Erythroblast (primary cell): Measurements from ENCODE around the gene ATRIP.

Source experiments
- DNase-seq, 2 experiments: peaks; one replicate each; lab custom pipeline; 2025; lab: John Stamatoyannopoulos, UW
- GATA1 ChIP-seq: IDR thresholded peaks from 2 replicates; pipeline ENCODE4 v1.6.1; 2011; ENCODE audit warnings: low read depth, mild to moderate bottlenecking, control low read depth, low read length, moderate library complexity
- POLR2A ChIP-seq: IDR thresholded peaks from 2 replicates; pipeline ENCODE4 v1.6.1; 2011; ENCODE audit warnings: mild to moderate bottlenecking, low read length

ATRIP gene

DNA sequence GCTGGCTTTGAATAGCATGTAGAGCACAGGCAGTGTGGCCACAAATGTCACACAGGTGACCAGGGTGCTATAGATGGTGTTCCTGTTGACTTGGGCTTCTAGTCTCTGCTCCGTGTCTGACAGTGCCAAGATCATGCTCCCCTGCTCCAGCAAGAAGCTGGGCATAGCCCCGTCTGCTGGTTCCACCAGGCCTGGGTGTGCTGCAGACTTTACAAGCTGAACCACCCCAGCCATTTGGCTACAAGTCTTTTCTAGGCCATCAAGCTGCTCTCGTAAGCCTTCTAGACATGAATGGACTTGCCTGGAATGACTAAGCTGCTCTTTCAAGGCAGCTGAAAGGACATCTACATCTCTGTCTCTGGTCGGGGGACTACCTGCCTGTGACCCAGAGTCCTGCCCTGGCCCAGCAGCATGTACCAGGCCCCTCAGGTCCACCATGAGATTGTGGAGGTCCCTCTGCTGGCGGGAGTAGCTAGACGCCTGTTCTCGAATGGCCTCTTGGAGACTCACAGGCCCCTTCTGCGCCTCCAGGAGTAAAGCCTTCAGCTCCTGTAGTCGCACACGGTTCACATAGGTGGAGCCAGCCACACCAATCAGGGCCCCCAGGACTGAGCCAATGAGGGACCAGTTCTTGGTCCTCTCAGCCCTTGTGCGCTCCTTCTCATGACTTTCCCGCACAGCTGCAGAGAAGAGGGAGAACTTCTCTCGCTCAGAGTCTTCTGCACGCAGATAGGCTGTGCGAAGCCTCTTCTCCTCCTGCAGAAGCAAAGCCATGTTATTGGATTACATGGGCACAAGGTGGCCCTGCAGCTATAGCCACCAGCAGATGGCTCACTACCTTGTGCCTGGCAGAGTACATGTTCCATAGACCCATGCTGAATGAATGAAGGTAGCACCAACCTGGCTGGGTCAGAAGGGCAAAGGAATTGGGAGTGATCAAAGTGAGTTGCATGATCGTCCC lies 13.8 kb upstream of the ATRIP start:
- no peak for TF ChIP-seq GATA1
- no peak for TF ChIP-seq POLR2A
- DNase-seq, result peak in 1 of 2 experiments; percentile 24

- DNase-seq, result no peak
- no peak for TF ChIP-seq GATA1
- TF ChIP-seq POLR2A, result no peak
These were observed 12.9 kb upstream of the ATRIP start for GRCh38 chr3:48433472-48434118.

- DNase-seq, result peak; percentile 26 to 54
- TF ChIP-seq GATA1 (no peak), POLR2A (no peak)
These were observed 11.8 kb upstream of the ATRIP start for GRCh38 chr3:48434591-48435222.

- no peak for TF ChIP-seq POLR2A
- no peak for TF ChIP-seq GATA1
These were observed 11.3 kb upstream of the ATRIP start for GRCh38 chr3:48435223-48435595.

DNA sequence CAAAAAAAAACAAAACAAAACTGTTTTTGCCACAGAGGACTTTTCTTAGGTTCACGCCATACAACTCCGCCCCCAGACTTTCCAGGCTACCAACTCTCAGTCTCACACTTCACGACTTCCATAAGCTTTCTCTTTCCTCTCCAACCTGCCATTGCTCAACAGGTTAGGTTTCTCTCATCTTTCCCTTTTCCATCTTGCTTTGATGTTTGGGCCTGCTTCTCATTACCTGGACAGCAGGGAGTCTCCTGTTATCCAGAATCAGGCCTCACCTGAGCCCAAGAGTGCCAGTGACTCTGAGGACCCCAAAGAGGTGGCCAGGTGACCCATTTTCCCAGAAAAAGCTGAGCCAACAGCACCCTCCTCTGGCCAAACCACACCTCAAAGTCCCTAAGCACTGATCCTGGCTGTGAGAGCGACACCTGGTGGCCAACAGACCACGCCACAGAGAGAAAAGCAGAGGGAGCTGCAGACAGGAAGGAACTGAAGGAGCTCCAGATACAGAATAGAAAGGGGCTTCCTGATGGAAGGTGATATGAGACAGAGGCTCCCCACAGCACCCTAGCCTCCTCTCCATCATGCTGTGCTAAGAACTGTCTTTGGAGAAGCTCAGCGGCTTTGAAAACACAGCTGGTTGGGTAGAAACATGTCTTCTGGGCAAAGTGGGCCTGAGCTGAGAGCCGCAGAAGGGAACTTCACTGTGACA lies 10.6 kb upstream of the ATRIP start:
- DNase-seq, result peak; percentile 85 to 93
- TF ChIP-seq GATA1 (no peak), POLR2A (no peak)

More at GRCh38 chr3:48435223-48435595, 11.3 kb upstream of the ATRIP start:
- DNase-seq, result no peak

DNA sequence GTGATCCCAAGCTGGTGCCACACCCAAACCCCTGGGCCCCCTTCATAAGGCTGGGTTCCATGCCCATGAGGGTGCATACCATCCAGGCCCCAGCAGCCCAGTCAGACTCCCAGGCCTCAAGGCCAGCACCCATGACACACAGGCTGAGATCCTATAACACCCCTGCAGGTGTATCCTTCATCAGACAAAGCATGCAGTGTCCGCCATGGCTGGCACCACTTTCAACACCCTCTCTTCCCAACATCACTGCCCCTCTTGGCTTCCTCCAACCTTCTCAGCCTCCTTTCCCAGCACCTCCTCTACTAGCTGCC lies 10.1 kb upstream of the ATRIP start:
- DNase-seq, result no peak
- TF ChIP-seq GATA1 (no peak), POLR2A (no peak)

- no peak for DNase-seq
- TF ChIP-seq POLR2A (no peak), GATA1 (no peak)
These were observed 9.7 kb upstream of the ATRIP start for GRCh38 chr3:48436855-48437254.

DNA sequence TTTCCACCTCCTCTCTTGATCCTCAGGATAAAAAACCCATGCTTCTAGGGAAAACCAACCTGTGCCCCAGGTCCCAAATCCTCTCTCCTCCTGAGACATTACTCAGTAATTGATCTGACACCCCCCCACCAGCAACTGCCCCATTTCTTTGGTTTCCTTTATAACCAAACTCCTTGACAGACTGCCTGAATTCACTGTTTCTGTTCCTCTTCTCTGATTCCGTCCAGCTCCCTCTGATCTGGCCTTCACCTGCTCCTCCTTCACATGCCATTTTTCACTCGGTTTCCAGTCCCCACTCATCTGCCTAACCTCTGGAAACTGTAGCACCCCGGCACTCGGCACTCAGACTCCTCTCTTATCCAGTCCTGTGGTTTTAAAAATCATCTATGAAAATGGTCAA lies 8.7 kb upstream of the ATRIP start:
- no peak for DNase-seq
- no peak for TF ChIP-seq POLR2A
- no peak for TF ChIP-seq GATA1

DNA sequence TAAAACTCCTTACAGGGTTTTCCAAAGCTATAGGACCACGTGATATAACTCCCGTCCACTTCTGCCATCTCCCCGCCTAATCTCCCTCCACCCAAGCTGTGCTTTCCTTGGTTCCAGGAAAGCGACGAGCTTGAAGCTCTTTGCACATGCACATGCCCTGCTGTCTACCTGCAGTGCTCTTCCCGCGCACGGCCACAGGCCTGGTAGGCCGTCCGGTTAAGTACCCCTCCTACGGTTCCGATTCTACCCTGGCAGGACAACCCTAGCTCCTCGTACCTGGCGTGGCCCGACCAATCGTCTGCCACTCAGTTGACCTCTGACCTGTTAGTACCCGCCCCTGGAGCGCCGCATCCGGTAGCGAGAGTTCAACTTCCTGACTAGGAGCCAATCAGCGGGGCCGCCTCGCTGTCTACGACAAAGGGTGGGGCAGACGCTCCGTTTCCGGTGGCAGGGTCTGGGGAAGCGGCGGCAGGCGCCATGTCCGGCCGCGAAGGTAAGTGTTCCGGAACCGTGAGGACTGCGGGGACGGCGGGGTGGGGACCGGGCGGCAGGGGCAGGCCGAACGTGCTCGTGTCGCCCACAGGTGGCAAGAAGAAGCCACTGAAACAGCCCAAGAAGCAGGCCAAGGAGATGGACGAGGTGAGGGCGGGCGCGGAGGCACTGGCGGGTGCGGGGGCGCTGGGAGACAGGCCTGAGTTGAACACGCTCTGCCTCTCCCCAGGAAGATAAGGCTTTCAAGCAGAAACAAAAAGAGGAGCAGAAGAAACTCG lies 6.5 kb upstream of the ATRIP start, which contains the start of the genes CCDC51 and TMA7:
CCDC51 (minus strand) TSS at position 300 of the 770 bp plus-strand sequence. CDS start 4,991 bp downstream, outside the sequence.
TMA7 (plus strand) TSS at position 438 of the 770 bp plus-strand sequence; CDS start at position 478, 40 bp downstream.
- TF ChIP-seq POLR2A (peak; percentile 92), GATA1 (no peak)
- DNase-seq, result peak; percentile 98

- TF ChIP-seq POLR2A, result no peak
- no peak for TF ChIP-seq GATA1
- no peak for DNase-seq
These were observed 6.0 kb upstream of the ATRIP start for GRCh38 chr3:48440590-48440958.

- DNase-seq, result no peak
- no peak for TF ChIP-seq POLR2A
These were observed 4.6 kb upstream of the ATRIP start for GRCh38 chr3:48441940-48442339.

DNA sequence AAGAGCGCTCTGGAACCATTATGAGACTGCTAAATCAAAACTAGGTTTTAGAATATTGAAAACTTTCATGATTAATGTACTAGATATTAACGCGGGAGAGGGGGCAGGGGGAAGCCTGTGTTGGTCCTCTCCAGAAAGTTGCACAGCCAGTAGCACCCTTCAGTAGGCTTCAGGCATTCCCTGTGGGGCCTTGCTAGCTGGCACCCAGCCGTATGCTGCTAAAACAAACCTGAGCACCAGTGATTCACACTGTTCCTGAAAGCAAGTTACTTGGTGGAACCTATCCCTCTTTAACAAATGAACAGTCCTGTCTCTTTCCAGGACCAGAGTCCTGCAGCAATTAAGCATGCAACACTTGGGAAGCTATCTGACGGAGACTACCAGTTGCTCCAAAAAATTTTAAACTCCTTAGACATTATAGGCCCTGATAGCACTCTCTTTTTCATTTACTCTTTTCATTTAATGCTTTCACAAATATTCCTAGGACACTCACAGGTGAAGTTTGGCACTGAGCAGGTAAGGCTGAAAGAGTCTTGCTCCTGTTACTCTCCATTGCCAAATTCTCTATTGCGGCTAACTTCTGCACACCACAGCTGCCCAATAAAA lies 1.2 kb upstream of the ATRIP start:
- no peak for TF ChIP-seq GATA1
- TF ChIP-seq POLR2A, result no peak
- no peak for DNase-seq

DNA sequence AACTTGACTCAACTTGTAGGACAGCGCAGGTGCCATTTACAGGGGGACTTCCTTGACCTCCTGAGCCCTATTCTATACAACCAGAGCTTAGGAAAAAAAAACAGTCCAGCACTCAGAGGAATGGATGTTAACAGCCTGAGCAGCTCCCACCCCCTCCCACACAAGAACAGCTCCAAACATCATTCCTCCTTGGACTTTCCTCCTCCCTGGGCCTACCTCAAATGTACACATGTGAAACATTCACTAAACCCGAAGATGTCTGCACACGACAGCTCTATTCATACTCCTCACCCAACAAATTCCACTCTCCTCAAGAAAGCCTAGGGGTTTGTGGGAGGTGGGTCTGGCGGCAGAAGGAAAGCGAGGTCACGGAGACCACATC lies 503 bp upstream of the ATRIP start:
- no peak for DNase-seq
- no peak for TF ChIP-seq POLR2A
- no peak for TF ChIP-seq GATA1
